OCI-LY1 (cell line): ENCODE measurements around the gene NMB.

ENCODE experiments used
- EZH2 ChIP-seq: fragments of 200-600 bp; sonication (generic), shearing (Covaris generic); IDR thresholded peaks from 2 replicates; pipeline ENCODE4 v1.8.0; 2017; ENCODE audit warnings: borderline replicate concordance, mixed run types, mild to moderate bottlenecking, antibody characterized with exemption, low read length, moderate library complexity, mixed read lengths
- TF ChIP-seq, protein P1 (sequence below): fragments of 200-600 bp; sonication (generic), shearing (Covaris generic); IDR thresholded peaks from 2 replicates; pipeline ENCODE4 v1.5.1; 2017; ENCODE audit warnings: mild to moderate bottlenecking, antibody characterized with exemption, low read length, moderate library complexity, mixed read lengths

DNA sequence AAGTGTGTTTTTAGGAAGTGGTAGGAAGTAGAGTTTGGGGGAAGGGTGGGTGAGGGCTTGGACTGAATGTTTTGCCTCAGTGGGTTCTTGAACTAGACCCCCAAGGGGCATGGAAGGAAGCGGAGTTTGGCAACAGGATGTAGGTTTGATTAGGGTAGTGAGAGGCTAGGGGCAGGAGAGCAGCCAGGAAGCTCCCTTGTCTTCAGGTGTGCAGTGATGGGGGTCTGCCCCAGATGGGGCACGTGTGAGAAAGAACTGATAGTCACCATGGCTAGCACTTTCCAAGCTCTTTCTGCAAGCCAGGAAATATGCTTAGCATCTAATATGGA, 52.5 kb downstream of the NMB start:
- TF ChIP-seq, protein P1, sequence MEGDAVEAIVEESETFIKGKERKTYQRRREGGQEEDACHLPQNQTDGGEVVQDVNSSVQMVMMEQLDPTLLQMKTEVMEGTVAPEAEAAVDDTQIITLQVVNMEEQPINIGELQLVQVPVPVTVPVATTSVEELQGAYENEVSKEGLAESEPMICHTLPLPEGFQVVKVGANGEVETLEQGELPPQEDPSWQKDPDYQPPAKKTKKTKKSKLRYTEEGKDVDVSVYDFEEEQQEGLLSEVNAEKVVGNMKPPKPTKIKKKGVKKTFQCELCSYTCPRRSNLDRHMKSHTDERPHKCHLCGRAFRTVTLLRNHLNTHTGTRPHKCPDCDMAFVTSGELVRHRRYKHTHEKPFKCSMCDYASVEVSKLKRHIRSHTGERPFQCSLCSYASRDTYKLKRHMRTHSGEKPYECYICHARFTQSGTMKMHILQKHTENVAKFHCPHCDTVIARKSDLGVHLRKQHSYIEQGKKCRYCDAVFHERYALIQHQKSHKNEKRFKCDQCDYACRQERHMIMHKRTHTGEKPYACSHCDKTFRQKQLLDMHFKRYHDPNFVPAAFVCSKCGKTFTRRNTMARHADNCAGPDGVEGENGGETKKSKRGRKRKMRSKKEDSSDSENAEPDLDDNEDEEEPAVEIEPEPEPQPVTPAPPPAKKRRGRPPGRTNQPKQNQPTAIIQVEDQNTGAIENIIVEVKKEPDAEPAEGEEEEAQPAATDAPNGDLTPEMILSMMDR = no peak
- no peak for TF ChIP-seq EZH2
